Measurements from ENCODE around the gene SPI1. TPM values are rescaled to one million over a fixed set of nuclear protein-coding genes. Genes with fewer than 3 reads are reported as not detected.

The SPI1 gene
- not detected in 2 replicates for total RNA-seq (2014; rRNA removed; shearing (Covaris generic))
- not detected in 2 replicates for polyA plus RNA-seq (2014; cell fraction: nucleus; rRNA removed)

GRCh38 chr11:47378010-47378835, at the start of gene SPI1:
TSS of gene SPI1 (minus strand) at chr11:47378547. CDS start at chr11:47378353, 194 bp downstream.
- no peak for DNase-seq (ENCODE audit: extremely low read depth, low read depth)

- peak; percentile 95 for DNase-seq (ENCODE audit: extremely low read depth, low read depth)
Observed at GRCh38 chr11:47426062-47426956, 48.0 kb upstream of the SPI1 start, which contains the start of gene PSMC3. TSS of gene PSMC3 (minus strand) at chr11:47426439. CDS start at chr11:47426279, 160 bp downstream.

GRCh38 chr11:47425611-47426010, 47.3 kb upstream of the SPI1 start:
- no peak for DNase-seq (ENCODE audit: extremely low read depth, low read depth)

- DNase-seq (ENCODE audit: extremely low read depth, low read depth): no peak
Observed at GRCh38 chr11:47418454-47419259, 40.3 kb upstream of the SPI1 start.

GRCh38 chr11:47417712-47418111, 39.4 kb upstream of the SPI1 start:
- DNase-seq (ENCODE audit: extremely low read depth, low read depth): no peak

GRCh38 chr11:47415949-47416472, 37.7 kb upstream of the SPI1 start:
- no peak for DNase-seq (ENCODE audit: extremely low read depth, low read depth)

- DNase-seq (ENCODE audit: extremely low read depth, low read depth): no peak
Observed at GRCh38 chr11:47415091-47415854, 36.9 kb upstream of the SPI1 start.

GRCh38 chr11:47414685-47415070, 36.3 kb upstream of the SPI1 start:
- no peak for DNase-seq (ENCODE audit: extremely low read depth, low read depth)

- DNase-seq (ENCODE audit: extremely low read depth, low read depth): no peak
Observed at GRCh38 chr11:47413908-47414684, 35.7 kb upstream of the SPI1 start.

GRCh38 chr11:47413351-47413750, 35.0 kb upstream of the SPI1 start:
- no peak for DNase-seq (ENCODE audit: extremely low read depth, low read depth)

- DNase-seq (ENCODE audit: extremely low read depth, low read depth): no peak
Observed at GRCh38 chr11:47411884-47412746, 33.8 kb upstream of the SPI1 start.

- no peak for DNase-seq (ENCODE audit: extremely low read depth, low read depth)
Observed at GRCh38 chr11:47410370-47411264, 32.3 kb upstream of the SPI1 start.

- DNase-seq (ENCODE audit: extremely low read depth, low read depth): no peak
Observed at GRCh38 chr11:47409440-47410369, 31.4 kb upstream of the SPI1 start.

- DNase-seq (ENCODE audit: extremely low read depth, low read depth): no peak
Observed at GRCh38 chr11:47408598-47409439, 30.5 kb upstream of the SPI1 start.

Measured in NCI-H460 (cell line).